Activated gamma-delta T cell (primary cell): Measurements from ENCODE around the gene S100A11.
A peak's percentile ranks its signal among the peaks of the same experiment; 100 is the strongest.
"Not testable (repeated sequence)": the region's sequence is repeated elsewhere in the genome, so short reads cannot be mapped to it uniquely, and the experiment has no call there.

ENCODE experiments used
- DNase-seq: peaks from one replicate; lab custom pipeline; 2025; lab: John Stamatoyannopoulos, UW
- total RNA-seq, 2 donors: gene quantifications; one replicate each; lab custom pipeline; 2026; lab: John Stamatoyannopoulos, UW

Gene S100A11
- total RNA-seq = 24.6 to 25.8 reads per million in 2 donors

- DNase-seq = peak; percentile 51
Measured at GRCh38 chr1:152036267-152037216, at the start of gene S100A11. S100A11 (minus strand) TSS chr1:152037004; CDS start chr1:152036915, 89 bp downstream.

GRCh38 chr1:152084853-152085252 is 48.0 kb upstream of the S100A11 start:
- DNase-seq = no peak

- DNase-seq = not testable (repeated sequence)
Measured at GRCh38 chr1:152081026-152081425, 44.2 kb upstream of the S100A11 start.

- not testable (repeated sequence) for DNase-seq
Measured at GRCh38 chr1:152080494-152080893, 43.7 kb upstream of the S100A11 start.

- no peak for DNase-seq
Measured at GRCh38 chr1:152078831-152079441, 42.1 kb upstream of the S100A11 start.

GRCh38 chr1:152072311-152072710 is 35.5 kb upstream of the S100A11 start:
- DNase-seq = no peak

GRCh38 chr1:152071123-152071522 is 34.3 kb upstream of the S100A11 start:
- no peak for DNase-seq

- no peak for DNase-seq
Measured at GRCh38 chr1:152067929-152068328, 31.1 kb upstream of the S100A11 start.

GRCh38 chr1:152067150-152067549 is 30.3 kb upstream of the S100A11 start:
- no peak for DNase-seq

- DNase-seq = no peak
Measured at GRCh38 chr1:152061952-152062351, 25.1 kb upstream of the S100A11 start.

GRCh38 chr1:152053375-152053774 is 16.6 kb upstream of the S100A11 start:
- no peak for DNase-seq

GRCh38 chr1:152052606-152053005 is 15.8 kb upstream of the S100A11 start:
- DNase-seq = no peak

- no peak for DNase-seq
Measured at GRCh38 chr1:152050886-152051675, 14.3 kb upstream of the S100A11 start.

GRCh38 chr1:152049291-152050083 is 12.7 kb upstream of the S100A11 start:
- DNase-seq = no peak

- peak; percentile 23 for DNase-seq
Measured at GRCh38 chr1:152048416-152049009, 11.7 kb upstream of the S100A11 start.

- peak; percentile 52 for DNase-seq
Measured at GRCh38 chr1:152047730-152048415, 11.1 kb upstream of the S100A11 start.

GRCh38 chr1:152047413-152047729 is 10.6 kb upstream of the S100A11 start:
- no peak for DNase-seq

GRCh38 chr1:152044386-152044785 is 7.6 kb upstream of the S100A11 start:
- no peak for DNase-seq

- no peak for DNase-seq
Measured at GRCh38 chr1:152043870-152044269, 7.1 kb upstream of the S100A11 start.

- DNase-seq = no peak
Measured at GRCh38 chr1:152042030-152042429, 5.2 kb upstream of the S100A11 start.

GRCh38 chr1:152039886-152040285 is 3.1 kb upstream of the S100A11 start:
- no peak for DNase-seq
